Activated T-cell treated with anti-CD3 and anti-CD28 coated beads, Interleukin-2, amount 50 U/mL, for 4 hours (primary cell): ENCODE results near the gene NRIP2. TPM values are rescaled to one million over a fixed set of nuclear protein-coding genes. Genes with fewer than 3 reads are reported as not detected.

Experiments used
- ATAC-seq, 2 donors: fragments of 200-7000 bp; cut with Tn5 transposase; one replicate each; pipeline ENCODE4 v1.10.0; 2021
- DNase-seq: peaks from one replicate; pipeline ENCODE4 v3.0.0-alpha.2; 2020
- H3K27me3 Mint-ChIP-seq: one replicate; pipeline ENCODE4 v1.8.0; 2021; ENCODE audit warnings: low read depth, mixed read lengths
- H3K36me3 Mint-ChIP-seq: one replicate; pipeline ENCODE4 v1.8.0; 2022; ENCODE audit warnings: mixed read lengths; ENCODE audit not compliant: insufficient read depth
- H3K4me1 Mint-ChIP-seq: one replicate; pipeline ENCODE4 v1.8.0; 2021; ENCODE audit warnings: low read depth, mixed read lengths
- H3K4me3 Mint-ChIP-seq: one replicate; pipeline ENCODE4 v1.8.0; 2021; ENCODE audit warnings: mild to moderate bottlenecking, moderate library complexity, mixed read lengths
- H3K9me3 Mint-ChIP-seq: one replicate; pipeline ENCODE4 v1.8.0; 2021; ENCODE audit warnings: mixed read lengths
- total RNA-seq, 3 donors: library from RNA; stranded (reverse); gene quantifications; one replicate each; pipeline ENCODE4 v1.2.1, GENCODE V29; 2021

The NRIP2 gene
- total RNA-seq, 3 donors from 2014 or later = not detected

GRCh38 chr12:2805143-2805520 is 29.7 kb downstream of the NRIP2 start:
- H3K36me3 Mint-ChIP-seq = peaks cover 36% of the 10 kb centered on the region

GRCh38 chr12:2804393-2805142 is 30.3 kb downstream of the NRIP2 start:
- Mint-ChIP-seq H3K4me3 (no peak overlapping the region), H3K4me1 (no peaks in the 10 kb centered on the region), H3K9me3 (no peaks in the 10 kb centered on the region), H3K36me3 (peaks cover 41% of the 10 kb centered on the region), H3K27me3 (no peaks in the 10 kb centered on the region)
- DNase-seq (no peak), ATAC-seq (no peak)

More at GRCh38 chr12:2805143-2805520, 29.7 kb downstream of the NRIP2 start:
- Mint-ChIP-seq H3K27me3 (no peaks in the 10 kb centered on the region), H3K4me1 (no peaks in the 10 kb centered on the region), H3K4me3 (no peak overlapping the region), H3K9me3 (no peaks in the 10 kb centered on the region)
- DNase-seq (no peak), ATAC-seq (no peak)

GRCh38 chr12:2803635-2804392 is 31.0 kb downstream of the NRIP2 start:
- peaks cover 46% of the 10 kb centered on the region for H3K36me3 Mint-ChIP-seq
- no peaks in the 10 kb centered on the region for H3K27me3 Mint-ChIP-seq

GRCh38 chr12:2801044-2801783 is 33.6 kb downstream of the NRIP2 start:
- Mint-ChIP-seq H3K9me3 (no peaks in the 10 kb centered on the region), H3K36me3 (peaks cover 57% of the 10 kb centered on the region), H3K27me3 (no peaks in the 10 kb centered on the region), H3K4me3 (no peak overlapping the region), H3K4me1 (peaks cover 16% of the 10 kb centered on the region)
- ATAC-seq = no peak
- no peak for DNase-seq

More at GRCh38 chr12:2803635-2804392, 31.0 kb downstream of the NRIP2 start:
- no peaks in the 10 kb centered on the region for H3K9me3 Mint-ChIP-seq
- DNase-seq = no peak
- no peak for ATAC-seq
- H3K4me3 Mint-ChIP-seq = no peak overlapping the region
- peaks cover under 1% of the 10 kb centered on the region for H3K4me1 Mint-ChIP-seq

- Mint-ChIP-seq H3K4me1 (peaks cover 19% of the 10 kb centered on the region), H3K27me3 (no peaks in the 10 kb centered on the region), H3K4me3 (no peak overlapping the region), H3K9me3 (no peaks in the 10 kb centered on the region), H3K36me3 (peaks cover 53% of the 10 kb centered on the region)
- DNase-seq = no peak
- no peak for ATAC-seq
These were observed 34.7 kb downstream of the NRIP2 start for GRCh38 chr12:2800046-2800570.

GRCh38 chr12:2797721-2798418 is 37.0 kb downstream of the NRIP2 start:
- Mint-ChIP-seq H3K9me3 (no peaks in the 10 kb centered on the region), H3K4me3 (peak overlapping the region; percentile 92), H3K27me3 (no peaks in the 10 kb centered on the region), H3K36me3 (peaks cover 40% of the 10 kb centered on the region), H3K4me1 (peaks cover 19% of the 10 kb centered on the region)
- no peak for ATAC-seq
- DNase-seq = no peak

GRCh38 chr12:2796187-2796666 is 38.6 kb downstream of the NRIP2 start:
- Mint-ChIP-seq H3K4me3 (peak overlapping the region; percentile 92), H3K4me1 (peaks cover 19% of the 10 kb centered on the region), H3K9me3 (no peaks in the 10 kb centered on the region), H3K36me3 (peaks cover 34% of the 10 kb centered on the region), H3K27me3 (no peaks in the 10 kb centered on the region)
- ATAC-seq = no peak
- DNase-seq = no peak

- Mint-ChIP-seq H3K27me3 (no peaks in the 10 kb centered on the region), H3K4me3 (peak overlapping the region; percentile 92), H3K4me1 (peaks cover 19% of the 10 kb centered on the region), H3K9me3 (no peaks in the 10 kb centered on the region), H3K36me3 (peaks cover 29% of the 10 kb centered on the region)
- peak; percentile 74 for ATAC-seq
- DNase-seq = peak; percentile 63
These were observed 39.3 kb downstream of the NRIP2 start for GRCh38 chr12:2795291-2796186.

GRCh38 chr12:2794736-2795289 is 40.0 kb downstream of the NRIP2 start, which contains the start of gene FKBP4:
FKBP4 (plus strand) TSS chr12:2794970; CDS start chr12:2795140, 170 bp downstream.
- peak within 1 kb of the TSS; percentile 92 for H3K4me3 Mint-ChIP-seq
- H3K27me3 Mint-ChIP-seq = no peaks in the 10 kb centered on the region
- peaks cover 19% of the 10 kb centered on the region for H3K4me1 Mint-ChIP-seq
- DNase-seq = peak; percentile 86
- ATAC-seq = peak; percentile 89 to 90
- H3K36me3 Mint-ChIP-seq = peaks cover 22% of the 10 kb centered on the region
- no peaks in the 10 kb centered on the region for H3K9me3 Mint-ChIP-seq

- Mint-ChIP-seq H3K36me3 (peaks cover 20% of the 10 kb centered on the region), H3K27me3 (no peaks in the 10 kb centered on the region), H3K9me3 (no peaks in the 10 kb centered on the region), H3K4me1 (peaks cover 19% of the 10 kb centered on the region), H3K4me3 (peak overlapping the region; percentile 80)
- DNase-seq (no peak), ATAC-seq (peak; percentile 2 to 6)
These were observed 40.6 kb downstream of the NRIP2 start for GRCh38 chr12:2794191-2794735.

GRCh38 chr12:2793561-2793960 is 41.3 kb downstream of the NRIP2 start:
- peak overlapping the region; percentile 80 for H3K4me3 Mint-ChIP-seq
- no peak for ATAC-seq
- H3K36me3 Mint-ChIP-seq = peaks cover 13% of the 10 kb centered on the region
- no peak for DNase-seq
- no peaks in the 10 kb centered on the region for H3K9me3 Mint-ChIP-seq
- no peaks in the 10 kb centered on the region for H3K27me3 Mint-ChIP-seq
- H3K4me1 Mint-ChIP-seq = peaks cover 16% of the 10 kb centered on the region

GRCh38 chr12:2792671-2793500 is 41.9 kb downstream of the NRIP2 start:
- no peak for DNase-seq
- H3K27me3 Mint-ChIP-seq = no peaks in the 10 kb centered on the region

More at GRCh38 chr12:2792671-2793500, 41.9 kb downstream of the NRIP2 start:
- ATAC-seq = no peak
- peaks cover 16% of the 10 kb centered on the region for H3K4me1 Mint-ChIP-seq
- H3K9me3 Mint-ChIP-seq = no peaks in the 10 kb centered on the region
- H3K4me3 Mint-ChIP-seq = peak overlapping the region; percentile 80
- H3K36me3 Mint-ChIP-seq = peaks cover 8% of the 10 kb centered on the region
